ENCODE results near the gene HSD17B8.

DNA sequence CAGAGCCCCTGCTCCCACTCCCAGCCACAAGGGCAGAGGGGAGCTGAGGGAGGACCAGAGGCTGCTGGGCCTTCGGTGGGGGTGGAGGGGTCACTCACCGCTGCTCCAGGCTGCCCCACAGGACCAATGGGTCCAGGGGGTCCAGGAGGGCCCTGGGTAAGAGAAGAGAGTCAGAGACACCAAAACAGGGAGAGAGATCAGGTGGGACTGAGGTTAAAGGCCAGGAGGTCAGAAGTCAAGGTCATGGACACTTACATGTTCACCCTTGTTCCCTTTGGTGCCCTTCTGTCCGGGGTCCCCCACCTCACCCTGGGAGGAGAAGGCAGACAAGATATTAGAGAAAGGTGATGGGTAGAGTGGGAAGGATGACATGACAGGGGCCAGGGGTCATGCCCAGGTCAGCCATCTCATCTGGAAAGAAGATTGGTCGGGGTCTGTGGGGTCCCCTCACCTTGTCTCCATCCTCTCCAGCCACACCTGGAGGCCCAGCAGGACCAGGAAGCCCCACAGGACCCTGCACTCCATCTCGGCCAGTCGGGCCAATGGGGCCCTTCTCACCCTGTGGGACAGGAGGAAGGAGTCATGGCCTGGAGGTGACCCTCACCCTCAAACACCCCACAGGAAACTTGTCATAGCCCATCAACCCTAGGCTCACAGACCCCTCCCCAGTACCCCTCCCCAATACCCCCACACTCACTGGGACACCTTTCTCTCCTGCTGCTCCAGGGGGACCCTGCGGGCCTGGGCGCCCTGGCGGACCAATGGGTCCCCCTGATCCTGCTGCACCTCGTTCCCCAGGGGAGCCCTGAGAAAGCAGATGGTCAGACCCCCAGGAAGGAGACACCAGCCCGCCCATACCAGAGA lies 33.2 kb upstream of the HSD17B8 start:
- TF ChIP-seq, protein P1, sequence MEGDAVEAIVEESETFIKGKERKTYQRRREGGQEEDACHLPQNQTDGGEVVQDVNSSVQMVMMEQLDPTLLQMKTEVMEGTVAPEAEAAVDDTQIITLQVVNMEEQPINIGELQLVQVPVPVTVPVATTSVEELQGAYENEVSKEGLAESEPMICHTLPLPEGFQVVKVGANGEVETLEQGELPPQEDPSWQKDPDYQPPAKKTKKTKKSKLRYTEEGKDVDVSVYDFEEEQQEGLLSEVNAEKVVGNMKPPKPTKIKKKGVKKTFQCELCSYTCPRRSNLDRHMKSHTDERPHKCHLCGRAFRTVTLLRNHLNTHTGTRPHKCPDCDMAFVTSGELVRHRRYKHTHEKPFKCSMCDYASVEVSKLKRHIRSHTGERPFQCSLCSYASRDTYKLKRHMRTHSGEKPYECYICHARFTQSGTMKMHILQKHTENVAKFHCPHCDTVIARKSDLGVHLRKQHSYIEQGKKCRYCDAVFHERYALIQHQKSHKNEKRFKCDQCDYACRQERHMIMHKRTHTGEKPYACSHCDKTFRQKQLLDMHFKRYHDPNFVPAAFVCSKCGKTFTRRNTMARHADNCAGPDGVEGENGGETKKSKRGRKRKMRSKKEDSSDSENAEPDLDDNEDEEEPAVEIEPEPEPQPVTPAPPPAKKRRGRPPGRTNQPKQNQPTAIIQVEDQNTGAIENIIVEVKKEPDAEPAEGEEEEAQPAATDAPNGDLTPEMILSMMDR (IDR thresholded peaks at IDR 0.05 in 4 of 5, conservative IDR thresholded peaks at IDR 0.05 in 1 of 5): no peak
- TF ChIP-seq POLR2A (IDR thresholded peaks at IDR 0.05): no peak

All from gastrocnemius medialis (tissue), 4 donors.